ENCODE results near the gene CMTR1. TPM values are rescaled to one million over a fixed set of nuclear protein-coding genes. Genes with fewer than 3 reads are reported as not detected.

The CMTR1 gene
- total and polyA plus RNA-seq, 2 of the 13 experiments (the other 11 are each of a cell fraction or from before 2014, with no cell fraction given) = 19.7 to 55.2 TPM

DNA sequence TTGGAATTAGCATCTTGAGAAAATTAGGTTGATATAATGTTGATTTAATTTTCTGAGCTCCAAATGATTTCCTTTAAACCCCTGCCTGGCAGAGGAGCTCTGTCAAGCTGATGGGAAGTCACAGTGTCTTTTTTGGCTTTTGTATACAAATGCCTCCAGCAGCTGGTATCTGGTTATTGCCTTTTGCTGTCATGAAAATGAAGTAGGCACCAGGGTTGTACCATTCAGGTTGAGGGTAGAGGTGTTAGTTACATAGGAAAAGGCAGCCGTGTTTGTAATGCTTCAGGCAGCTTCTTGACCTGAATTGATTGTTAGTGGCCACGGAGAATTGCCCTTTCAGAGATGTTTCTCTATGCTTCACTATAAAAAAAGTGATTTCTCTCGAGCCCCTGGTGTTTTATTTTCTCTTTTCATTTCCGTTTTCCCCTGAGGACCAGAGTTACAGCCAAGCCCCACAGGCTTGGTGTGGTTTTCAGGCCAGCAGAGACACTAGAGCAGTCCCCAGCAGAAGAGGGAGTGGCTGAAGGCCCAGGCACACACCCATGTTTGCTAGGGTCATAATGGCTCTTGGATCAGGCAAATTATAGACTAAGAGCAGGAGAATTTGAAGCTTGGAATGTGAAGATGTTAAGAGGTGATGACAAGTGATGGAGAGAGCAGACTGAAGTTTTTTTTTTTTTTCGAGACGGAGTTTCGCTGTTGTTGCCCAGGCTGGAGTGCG, 21.6 kb downstream of the CMTR1 start (continued):
- TF ChIP-seq, protein P1, sequence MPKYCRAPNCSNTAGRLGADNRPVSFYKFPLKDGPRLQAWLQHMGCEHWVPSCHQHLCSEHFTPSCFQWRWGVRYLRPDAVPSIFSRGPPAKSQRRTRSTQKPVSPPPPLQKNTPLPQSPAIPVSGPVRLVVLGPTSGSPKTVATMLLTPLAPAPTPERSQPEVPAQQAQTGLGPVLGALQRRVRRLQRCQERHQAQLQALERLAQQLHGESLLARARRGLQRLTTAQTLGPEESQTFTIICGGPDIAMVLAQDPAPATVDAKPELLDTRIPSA (CRISPR knock-in tag; IDR thresholded peaks at IDR 0.05; ENCODE audit: borderline replicate concordance) = no peak
- TF ChIP-seq ZNF230 (CRISPR knock-in tag; IDR thresholded peaks at IDR 0.05) = no peak
- TF ChIP-seq BRD4 (CRISPR knock-in tag; IDR thresholded peaks at IDR 0.05) = no peak

- H3K4me3 ChIP-seq (replicated peaks in 1 of 3; ENCODE audit: insufficient read depth in 1 of 3, low read depth in 2 of 3, low read length in 3 of 3) = no peak overlapping the region
- H4K20me1 ChIP-seq (ENCODE audit: insufficient read depth, low read length) = no peaks in the 10 kb centered on the region
- ATAC-seq (no peak), DNase-seq (ENCODE audit: low spot score) (no peak), FAIRE-seq (no peak)
- peaks cover 38 to 90% of the 10 kb centered on the region in 2 experiments for H3K36me3 ChIP-seq (replicated peaks in 1 of 2; ENCODE audit: control insufficient read depth in 1 of 2, insufficient read depth in 2 of 2, low read length in 2 of 2)
- H3K27ac ChIP-seq (ENCODE audit: extremely low read length, insufficient read depth, low read length) = no peak overlapping the region
- intact Hi-C loops (cut with micrococcal nuclease; ENCODE audit: unreplicated experiment) (no loop called here), in situ Hi-C loops (cut with HindIII; ENCODE audit: extremely low pct_ligation_motif_present, low pct_unique_long_range_greater_than_20kb) (no loop called here)
- no peak overlapping the region for H3K9ac ChIP-seq (ENCODE audit: insufficient read depth, low read depth, low read length)
- H3K4me2 ChIP-seq (ENCODE audit: low read depth, low read length) = no peak overlapping the region
- no peaks in the 10 kb centered on the region for H3K27me3 ChIP-seq (ENCODE audit: control insufficient read depth in 1 of 2, insufficient read depth in 2 of 2, low read length in 2 of 2)
- POLR2A ChIA-PET = no interaction called here
- no TSS peak for BruUV-seq (replicated peaks)
- H3K9me3 ChIP-seq (ENCODE audit: low read length) = no peaks in the 10 kb centered on the region
- H3K79me2 ChIP-seq (ENCODE audit: insufficient read depth, low read length) = no peaks in the 10 kb centered on the region
- 98% methylated on average over 6 of the region's 6 CpGs for WGBS (ENCODE audit: low lambda C conversion rate)
- CTCF ChIA-PET (ENCODE audit: low intra/inter-chr PET ratio, low total read pairs) = no interaction called here
- H2AFZ ChIP-seq (ENCODE audit: low read length) = no peak overlapping the region
- 0 out of 2 replicates have a peak, but pooled peaks cover 6% of the 10 kb centered on the region for H3K4me1 ChIP-seq (ENCODE audit: insufficient read depth, low read length)
- TF ChIP-seq NR1H2 (CRISPR knock-in tag; IDR thresholded peaks at IDR 0.05; ENCODE audit: borderline replicate concordance, low read depth) (no peak), NR2F6 (IDR thresholded peaks at IDR 0.05) (no peak), NR2F6 (CRISPR knock-in tag; IDR thresholded peaks at IDR 0.05) (no peak), ZBTB25 (CRISPR knock-in tag; IDR thresholded peaks at IDR 0.05) (no peak), POGK (CRISPR knock-in tag; conservative IDR thresholded peaks at IDR 0.05) (no peak), ZNF331 (CRISPR knock-in tag; IDR thresholded peaks at IDR 0.05) (no peak), TEAD2 (CRISPR knock-in tag; IDR thresholded peaks at IDR 0.05) (no peak), PTBP1 (IDR thresholded peaks at IDR 0.05; ENCODE audit: low read depth, low read length, poor library complexity, severe bottlenecking) (no peak), ZNF256 (CRISPR knock-in tag; conservative IDR thresholded peaks at IDR 0.05) (no peak), ZNF260 (CRISPR knock-in tag; IDR thresholded peaks at IDR 0.05; ENCODE audit: borderline replicate concordance, low read depth) (no peak), YEATS4 (CRISPR knock-in tag; IDR thresholded peaks at IDR 0.05; ENCODE audit: borderline replicate concordance) (no peak), HNRNPUL1 (IDR thresholded peaks at IDR 0.05; ENCODE audit: low read depth, low read length) (no peak), PLRG1 (conservative IDR thresholded peaks at IDR 0.05) (no peak), ZFP62 (CRISPR knock-in tag; IDR thresholded peaks at IDR 0.05) (no peak)
- TF ChIP-seq, protein P2, sequence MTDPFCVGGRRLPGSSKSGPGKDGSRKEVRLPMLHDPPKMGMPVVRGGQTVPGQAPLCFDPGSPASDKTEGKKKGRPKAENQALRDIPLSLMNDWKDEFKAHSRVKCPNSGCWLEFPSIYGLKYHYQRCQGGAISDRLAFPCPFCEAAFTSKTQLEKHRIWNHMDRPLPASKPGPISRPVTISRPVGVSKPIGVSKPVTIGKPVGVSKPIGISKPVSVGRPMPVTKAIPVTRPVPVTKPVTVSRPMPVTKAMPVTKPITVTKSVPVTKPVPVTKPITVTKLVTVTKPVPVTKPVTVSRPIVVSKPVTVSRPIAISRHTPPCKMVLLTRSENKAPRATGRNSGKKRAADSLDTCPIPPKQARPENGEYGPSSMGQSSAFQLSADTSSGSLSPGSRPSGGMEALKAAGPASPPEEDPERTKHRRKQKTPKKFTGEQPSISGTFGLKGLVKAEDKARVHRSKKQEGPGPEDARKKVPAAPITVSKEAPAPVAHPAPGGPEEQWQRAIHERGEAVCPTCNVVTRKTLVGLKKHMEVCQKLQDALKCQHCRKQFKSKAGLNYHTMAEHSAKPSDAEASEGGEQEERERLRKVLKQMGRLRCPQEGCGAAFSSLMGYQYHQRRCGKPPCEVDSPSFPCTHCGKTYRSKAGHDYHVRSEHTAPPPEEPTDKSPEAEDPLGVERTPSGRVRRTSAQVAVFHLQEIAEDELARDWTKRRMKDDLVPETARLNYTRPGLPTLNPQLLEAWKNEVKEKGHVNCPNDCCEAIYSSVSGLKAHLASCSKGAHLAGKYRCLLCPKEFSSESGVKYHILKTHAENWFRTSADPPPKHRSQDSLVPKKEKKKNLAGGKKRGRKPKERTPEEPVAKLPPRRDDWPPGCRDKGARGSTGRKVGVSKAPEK (CRISPR knock-in tag; IDR thresholded peaks at IDR 0.05; ENCODE audit: borderline replicate concordance) = no peak
Measured at GRCh38 chr6:37456126-37456525, 23.1 kb downstream of the CMTR1 start.

Data from HepG2 (cell line).